ENCODE results near the gene FOXN3.
A peak's percentile ranks its signal among the peaks of the same experiment; 100 is the strongest.
"Not testable (repeated sequence)": the region's sequence is repeated elsewhere in the genome, so short reads cannot be mapped to it uniquely, and the experiment has no call there.

FOXN3 gene

DNA sequence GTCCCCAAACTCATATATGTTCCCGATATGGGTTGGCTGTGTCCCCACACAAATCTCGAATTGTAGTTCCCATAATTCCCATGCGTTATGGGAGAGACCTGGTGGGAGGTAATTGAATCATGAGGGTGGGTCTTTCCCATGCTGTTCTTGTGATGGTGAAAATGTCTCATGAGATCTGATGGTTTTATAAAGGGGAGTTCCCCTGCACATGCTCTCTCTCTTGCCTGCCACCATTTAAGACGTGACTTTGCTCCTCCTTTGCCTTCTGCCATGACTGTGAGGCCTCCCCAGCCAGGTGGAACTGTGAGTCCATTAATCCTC is 166.4 kb downstream of the FOXN3 start:
- not testable (repeated sequence) for DNase-seq (ENCODE audit: low spot score)

DNA sequence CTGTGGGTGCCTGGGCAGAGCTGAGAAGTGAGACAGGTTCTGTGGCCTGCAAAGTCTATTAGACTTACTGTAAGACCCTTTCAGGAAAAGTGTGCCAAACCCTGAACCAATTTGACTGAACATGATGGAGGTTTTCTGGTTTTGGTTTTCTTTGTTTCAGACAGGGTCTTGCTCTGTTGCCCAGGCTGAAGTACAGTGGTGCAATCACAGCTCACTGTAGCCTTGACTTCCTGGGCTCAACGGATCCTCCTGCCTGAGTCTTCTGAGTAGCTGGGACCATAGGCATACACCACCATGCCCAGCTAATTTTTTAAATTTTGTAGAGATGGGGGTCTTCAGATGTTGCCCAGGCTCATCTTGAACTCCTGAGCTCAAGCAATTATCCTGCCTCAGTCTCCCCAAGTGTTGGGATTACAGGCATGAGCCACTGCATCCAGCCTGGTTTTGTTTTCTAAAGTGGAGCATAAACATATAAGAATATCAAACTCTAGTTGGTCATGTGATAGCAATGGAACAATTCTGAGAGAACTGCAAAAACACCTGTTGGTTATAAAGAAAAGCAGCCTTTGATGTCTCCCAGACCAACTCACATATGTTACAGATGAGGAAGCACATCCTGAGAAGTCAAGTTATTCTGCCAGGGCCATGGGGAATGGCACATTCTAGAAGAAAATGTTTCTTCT is 166.9 kb downstream of the FOXN3 start:
- no peak for DNase-seq (ENCODE audit: low spot score)

DNA sequence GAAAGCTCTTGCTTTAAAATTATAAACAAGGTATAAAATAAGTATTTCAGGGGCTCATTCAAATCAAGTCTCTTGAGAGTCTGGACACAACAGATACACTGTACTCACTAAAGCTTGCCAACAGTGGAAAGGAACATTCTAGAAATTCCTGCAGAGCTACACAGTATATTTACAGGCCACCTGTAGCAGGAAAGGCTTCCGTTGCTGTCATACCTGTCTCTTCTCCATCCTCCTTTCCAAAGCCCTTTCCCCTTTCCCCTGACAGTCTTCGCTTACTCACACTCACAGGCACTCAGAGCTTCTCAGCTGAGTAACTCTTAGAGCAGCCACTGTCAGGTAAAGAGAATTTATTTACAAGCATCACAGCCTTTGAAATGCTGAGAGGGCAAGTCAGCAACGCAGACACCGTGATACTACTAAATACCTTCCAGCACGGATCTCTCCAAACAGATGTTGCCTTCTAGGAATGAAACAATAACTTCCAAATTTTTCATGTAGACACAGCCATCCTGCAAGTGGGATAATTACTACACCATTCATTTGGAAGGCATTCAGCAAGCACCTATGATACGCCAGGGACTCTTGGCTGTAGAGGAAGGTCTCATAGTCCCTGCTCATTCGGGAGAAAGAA is 167.9 kb downstream of the FOXN3 start:
- no peak for DNase-seq (ENCODE audit: low spot score)

DNA sequence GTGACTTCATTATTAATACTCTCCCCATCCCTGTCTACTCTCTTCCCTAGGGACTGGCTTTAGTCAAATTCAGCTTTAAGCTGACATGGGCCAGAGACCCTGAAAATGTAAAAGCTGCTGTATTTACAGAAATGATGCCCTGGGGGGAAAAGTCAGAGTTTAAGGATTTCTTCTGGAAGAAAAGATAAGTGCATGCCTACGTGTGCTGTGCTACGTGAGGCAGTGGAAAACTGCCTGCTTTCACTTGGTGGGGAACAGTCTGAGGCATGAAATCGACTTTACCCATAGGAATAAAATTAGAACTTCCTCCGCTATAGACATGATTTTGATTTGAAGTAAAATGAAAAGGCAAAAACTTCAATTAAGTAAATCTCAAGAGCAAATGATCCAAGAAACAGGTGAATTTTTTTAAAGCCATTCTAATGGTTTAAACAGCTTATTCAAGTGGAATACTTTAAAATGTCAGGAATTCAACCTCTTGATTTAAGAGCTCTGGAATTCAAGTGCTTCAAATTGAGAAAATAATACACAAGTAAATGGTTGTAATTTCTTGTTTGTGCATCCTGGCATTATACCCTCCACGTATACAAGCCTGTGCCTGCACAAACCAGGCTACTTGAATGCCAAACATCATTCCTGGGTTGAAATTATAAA is 168.5 kb downstream of the FOXN3 start:
- peak; percentile 25 for DNase-seq (ENCODE audit: low spot score)

DNA sequence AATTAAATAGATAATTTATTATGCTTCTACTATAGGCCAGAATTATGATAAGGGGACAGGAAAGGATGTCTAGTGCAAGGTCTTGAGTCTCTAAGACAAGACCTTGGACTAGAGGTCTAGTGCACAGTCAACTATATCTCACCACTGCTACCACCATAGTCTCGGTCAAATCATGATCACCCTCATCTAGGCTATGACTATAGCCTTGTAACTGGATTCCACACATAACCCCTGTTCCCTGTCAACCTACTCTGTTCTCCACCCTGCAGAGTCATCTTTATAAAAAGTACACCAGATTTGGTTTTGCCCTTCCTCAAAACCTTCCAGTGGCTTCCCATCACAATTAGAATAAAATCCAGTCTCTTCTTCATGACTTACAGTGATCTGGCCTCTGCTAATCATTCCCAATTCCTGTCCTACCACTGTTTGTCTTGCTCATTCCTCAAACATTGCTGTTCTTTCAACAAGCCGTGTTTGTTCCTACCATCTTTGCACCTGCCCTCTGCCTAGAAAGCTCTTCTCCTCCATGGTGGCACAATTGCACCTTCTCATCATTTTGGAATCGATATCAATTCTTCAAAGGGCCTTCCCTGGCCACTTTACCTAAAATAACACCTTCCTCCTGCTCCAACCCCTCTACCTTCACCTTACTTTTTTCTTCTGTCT is 169.4 kb downstream of the FOXN3 start:
- no peak for DNase-seq (ENCODE audit: low spot score)

DNA sequence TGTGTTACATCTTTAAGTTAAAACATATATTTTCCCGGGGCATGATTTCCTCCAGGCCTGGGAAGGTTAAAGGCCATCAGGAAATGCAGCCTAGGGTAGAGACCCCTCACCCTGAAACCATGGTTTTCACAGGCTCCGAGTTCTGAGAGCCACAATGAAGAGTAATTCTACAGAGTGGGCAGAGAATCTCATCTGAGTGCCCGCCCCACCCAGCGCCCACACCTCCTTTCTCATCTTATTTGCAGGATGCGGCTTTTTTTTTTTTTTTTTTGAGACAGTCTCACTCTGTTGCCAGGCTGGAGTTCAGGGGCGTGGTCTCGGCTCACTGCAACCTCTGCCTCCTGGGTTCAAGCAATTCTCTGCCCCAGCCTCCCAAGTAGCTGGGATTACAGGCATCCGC is 170.7 kb downstream of the FOXN3 start:
- DNase-seq (ENCODE audit: low spot score): no peak

DNA sequence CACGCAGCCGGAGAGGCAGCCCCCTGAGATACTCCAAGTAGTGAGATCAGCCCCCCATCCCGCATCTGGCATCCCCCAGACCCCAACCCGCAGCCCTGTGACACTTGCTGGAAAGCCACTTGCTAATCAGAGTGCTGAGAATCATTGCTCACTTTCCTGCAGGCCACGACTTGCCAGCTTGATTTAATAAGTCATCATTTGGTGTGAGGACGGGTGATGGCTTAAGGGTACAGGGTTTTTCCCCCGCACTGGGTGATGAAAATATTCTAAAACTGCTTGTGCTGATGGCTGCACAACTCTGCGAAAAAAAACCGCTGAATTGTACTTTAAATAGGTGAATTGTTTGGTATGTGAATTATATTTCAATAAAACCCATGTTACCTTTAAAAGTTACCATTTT is 171.2 kb downstream of the FOXN3 start:
- no peak for DNase-seq (ENCODE audit: low spot score)

DNA sequence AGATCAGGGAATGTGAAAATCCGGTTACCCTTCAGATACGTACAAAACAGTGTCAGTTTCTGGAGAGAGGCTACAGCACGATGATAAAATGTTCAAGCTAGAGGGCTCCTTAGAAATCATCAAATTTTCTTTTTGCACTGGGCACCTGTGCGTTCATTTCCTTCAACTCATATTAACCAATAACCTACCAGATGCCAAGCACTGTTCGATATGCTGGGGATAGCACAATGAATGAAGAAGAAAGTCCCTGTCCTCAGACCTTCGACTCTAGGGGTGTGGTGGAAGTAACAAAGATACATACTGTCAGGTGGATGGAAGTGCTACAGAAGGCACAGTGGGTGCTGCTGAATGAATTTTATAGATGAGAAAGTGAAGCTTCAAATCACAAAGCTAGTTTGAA is 172.3 kb downstream of the FOXN3 start:
- no peak for DNase-seq (ENCODE audit: low spot score)

DNA sequence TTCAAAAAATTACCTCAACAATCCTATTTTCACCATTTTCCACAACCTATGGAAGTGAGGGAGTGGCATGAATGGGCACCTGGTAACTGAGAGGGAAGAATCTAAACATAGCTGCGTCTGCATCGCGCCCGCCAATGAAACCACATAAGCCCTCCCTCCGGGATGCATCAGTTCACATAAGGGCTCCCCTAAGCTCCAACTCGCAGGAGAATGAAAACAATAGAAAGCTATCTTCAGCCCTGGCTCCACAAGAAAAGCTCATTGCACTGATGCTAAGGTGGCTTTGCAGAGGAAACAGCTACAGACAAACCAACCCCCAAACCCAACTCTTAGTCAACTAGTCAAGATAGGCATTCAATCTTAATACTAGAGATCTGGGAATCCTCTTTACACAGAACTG is 173.3 kb downstream of the FOXN3 start:
- DNase-seq (ENCODE audit: low spot score): no peak

DNA sequence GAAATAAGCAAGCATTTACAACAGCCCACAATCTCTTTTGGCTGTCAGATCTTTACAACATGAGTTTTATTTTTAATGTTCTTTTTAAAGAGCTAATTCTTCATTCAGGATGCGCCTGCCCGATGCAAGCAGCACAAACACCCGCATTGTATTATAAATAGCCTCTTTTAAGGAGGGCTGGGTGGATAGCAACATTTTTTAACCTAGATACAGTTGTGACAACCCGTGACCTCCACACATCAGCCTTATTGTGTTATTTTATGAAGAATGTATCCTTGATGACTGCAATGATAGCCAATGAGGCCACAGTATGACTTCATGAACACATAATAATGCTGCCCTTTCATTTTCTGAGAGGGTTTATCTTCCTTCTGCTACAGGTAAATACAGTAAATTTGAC is 173.7 kb downstream of the FOXN3 start:
- no peak for DNase-seq (ENCODE audit: low spot score)

DNA sequence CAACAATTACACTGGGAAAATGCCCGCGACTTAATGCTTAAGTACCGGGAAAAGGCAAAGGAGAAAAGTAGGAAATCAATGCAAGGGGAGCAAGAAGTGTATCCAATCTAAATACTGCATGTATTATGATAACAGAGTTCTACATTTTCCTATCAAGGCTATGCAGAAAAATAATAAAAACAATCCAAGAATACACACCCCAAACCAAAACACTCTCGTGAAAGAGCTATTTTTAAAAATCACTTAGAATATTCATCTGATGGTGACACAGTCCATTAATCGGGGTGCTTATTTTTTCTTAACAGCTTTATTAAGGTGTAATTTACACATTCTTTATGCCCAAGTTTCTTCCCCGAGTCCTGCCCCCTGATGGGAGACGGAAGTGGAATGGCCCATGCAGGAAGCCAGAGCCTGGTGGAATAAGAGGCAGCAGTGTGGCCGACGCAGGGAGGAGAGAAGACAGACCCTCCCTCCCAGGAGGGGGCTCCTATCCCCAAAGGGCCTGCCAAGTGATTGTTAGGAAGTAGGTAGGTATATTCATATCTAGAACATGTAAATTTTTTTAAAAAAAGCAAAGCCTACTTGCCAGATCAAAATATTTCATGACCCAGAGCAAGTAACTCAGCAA is 174.3 kb downstream of the FOXN3 start:
- no peak for DNase-seq (ENCODE audit: low spot score)

DNA sequence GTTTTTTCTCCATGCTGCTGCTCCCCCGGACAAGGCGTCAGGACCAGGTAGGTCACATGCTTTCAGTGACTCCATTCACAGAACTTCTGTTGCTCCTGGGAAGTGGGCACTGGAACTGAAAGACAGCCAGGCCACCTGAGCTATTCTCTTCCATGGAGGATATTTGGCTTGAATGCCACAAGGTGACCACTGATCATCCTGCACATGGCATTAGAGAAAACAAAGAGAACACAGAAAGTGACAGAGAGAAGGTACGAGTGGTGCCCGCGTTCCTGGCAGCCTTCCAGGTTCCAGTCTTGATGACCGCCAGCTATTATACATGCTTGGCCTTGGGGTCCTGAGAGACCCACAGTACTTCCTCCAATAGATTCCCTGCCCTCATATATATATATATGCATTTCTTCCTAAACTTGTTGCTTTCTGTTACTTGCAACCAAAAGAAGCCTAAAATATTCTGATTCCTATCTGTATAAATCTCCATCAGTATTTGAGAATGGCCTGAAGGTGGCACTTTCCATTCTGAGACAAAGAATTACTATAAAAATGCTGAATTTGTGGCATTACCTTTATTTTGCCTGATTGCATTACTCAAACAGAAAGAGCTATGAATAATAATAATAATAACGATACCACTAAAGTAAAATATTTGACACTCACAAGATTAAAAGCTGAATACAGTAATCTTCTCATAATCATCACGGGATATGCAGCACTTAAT is 174.9 kb downstream of the FOXN3 start:
- no peak for DNase-seq (ENCODE audit: low spot score)

DNA sequence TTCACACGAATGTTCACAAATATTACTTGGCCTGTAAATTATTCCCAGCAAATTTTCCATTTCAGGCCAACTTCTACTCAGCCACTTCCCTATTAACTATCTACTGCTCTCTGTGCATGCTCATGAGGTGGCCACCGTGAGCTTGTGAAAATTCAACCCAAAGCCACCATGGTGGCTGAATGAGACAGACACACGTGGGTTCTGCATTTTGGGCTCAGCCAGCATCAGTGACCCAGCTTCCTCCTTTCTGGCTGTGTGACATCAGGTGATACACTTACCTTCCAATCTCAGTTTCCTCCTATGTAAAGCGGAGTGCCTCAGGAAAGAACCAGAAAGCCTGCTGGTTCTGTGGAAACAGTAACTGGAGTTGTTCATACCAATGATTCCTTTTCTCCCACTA is 175.8 kb downstream of the FOXN3 start:
- no peak for DNase-seq (ENCODE audit: low spot score)

DNA sequence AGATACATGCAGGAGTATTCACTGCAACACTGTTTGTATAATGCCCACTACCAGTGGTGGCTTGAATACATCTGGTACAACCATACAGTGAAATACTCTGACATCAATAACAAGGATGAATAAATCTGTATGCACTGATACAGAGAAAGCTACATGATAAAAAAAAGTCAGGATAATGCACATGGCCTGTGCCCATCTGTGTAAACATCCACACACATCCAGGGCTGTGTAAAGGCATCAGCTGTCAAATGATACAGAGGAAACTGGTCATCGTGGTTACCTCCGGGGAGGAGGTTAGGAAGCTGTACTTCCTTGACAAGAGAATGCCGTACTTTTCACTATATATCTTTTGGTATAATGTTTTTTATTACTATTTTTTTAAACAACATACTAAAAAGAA is 176.6 kb downstream of the FOXN3 start:
- no peak for DNase-seq (ENCODE audit: low spot score)

DNA sequence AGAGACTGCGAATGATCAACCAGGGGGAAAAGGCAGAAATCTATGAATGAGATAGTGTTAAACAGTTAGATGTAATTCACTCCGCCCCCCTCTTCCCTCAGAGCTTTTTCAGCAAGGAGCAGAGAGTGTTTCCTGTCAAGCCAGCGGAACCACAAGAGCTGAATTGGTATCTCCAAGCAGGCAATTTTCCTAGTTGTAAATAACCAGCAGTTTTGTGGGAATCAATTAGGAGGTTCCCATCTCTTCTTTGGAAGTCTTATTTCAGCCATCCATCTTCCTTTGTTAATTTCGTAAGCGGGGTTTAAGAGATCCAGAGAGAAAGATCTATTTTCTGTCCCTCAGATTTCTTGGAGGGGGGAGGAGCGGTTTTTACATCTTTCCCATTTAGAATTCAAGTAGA is 178.0 kb downstream of the FOXN3 start:
- DNase-seq (ENCODE audit: low spot score): no peak

DNA sequence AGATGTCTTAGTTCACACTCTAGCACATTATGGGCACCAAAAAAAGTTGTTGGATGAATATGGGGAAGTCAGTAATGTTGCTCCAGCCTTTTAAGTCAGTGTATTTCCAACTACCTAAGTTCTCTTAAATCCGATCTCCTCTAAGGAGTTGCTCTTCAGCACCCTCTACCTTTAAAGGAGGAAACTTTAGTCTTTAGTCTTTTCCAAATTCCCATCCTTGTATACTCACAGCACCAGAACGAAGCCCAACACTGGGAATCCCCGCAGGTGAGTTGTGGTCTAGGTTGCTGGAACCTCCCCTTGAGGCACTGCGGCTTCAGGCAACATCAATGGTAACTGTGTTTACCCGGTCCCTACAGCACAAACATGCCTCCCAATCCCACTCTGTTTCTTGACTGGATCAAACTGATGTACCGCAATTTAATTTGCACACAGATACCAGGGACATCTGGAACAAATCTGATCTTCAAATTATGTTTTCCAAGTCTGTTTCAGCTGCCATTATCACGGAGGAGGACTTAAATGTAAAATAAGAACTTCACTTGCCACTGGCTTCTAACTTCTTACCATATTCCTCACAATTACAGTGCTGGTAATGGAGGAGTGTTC is 179.0 kb downstream of the FOXN3 start:
- DNase-seq (ENCODE audit: low spot score): peak; percentile 61

DNA sequence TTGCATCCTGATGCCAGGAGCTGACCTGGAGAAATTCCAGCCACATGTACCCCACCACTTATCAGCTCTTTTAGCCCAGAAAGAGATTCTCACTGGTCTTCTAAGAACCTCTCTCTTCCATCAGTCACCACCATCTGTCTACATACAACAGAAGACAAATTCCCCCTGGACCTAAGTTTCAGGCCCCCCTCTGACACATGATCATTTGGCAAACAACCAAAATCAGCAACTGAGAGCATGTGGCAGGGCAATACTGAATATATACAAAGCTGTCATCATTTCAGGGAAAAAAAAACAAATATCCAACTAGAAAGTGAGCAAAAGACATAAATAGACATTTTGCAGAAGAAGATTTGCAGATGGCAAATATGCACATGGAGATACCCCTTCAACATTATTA is 180.2 kb downstream of the FOXN3 start:
- DNase-seq (ENCODE audit: low spot score): no peak

DNA sequence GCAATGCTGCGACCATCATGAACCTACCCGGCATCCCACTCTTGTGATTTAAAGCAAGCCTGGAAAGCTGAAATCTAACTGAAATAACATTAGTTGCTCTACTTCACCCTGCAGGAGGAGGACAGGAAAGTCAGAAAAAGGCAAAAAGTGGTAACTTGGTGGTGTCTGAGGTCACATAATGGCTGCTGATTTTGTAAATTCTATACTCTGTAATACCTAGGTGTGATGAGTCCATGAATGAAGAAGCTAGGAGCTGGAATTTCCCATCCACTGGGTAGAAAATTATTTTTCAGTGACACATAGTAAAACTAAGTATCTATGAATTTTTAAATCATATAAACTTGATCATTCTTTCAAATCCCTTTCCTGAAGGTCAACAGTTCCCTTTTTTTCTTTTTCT is 183.8 kb downstream of the FOXN3 start:
- no peak for DNase-seq (ENCODE audit: low spot score)

DNA sequence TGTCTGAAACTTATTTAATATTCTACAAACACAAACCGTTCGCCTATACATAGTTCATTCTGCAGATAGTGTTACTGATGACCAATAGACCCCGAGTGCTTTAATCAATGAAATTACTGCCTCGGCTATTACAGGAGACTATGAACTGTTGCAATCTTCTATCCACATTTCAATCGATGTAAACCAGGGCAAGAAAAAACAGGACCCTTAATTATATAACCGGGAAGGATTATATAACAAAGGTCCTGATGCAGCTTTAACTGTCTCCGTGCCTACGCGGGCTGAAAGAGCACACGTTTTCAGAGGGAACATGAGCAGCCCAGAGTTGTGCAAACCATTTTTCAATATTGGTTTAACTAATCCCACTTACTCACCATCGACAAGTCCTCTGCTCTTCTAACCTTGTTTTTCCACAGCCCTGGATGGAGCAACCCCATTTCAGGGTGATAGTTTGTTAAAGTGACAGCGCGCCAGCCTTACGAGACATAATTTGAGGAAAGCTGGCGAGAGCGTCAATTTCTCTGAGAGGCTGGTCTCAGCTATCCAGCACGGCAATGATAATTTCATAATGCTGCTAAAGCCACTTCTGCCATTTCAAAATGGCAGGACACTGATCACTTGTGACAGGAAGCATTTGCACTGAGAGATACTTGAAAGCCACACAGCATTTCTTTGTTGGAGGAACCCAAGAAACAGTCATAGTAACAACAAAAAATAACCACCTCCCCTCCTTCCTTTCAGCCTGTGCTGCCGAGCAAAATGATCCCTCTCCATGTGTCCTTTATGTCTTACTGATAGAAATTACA is 184.6 kb downstream of the FOXN3 start:
- DNase-seq (ENCODE audit: low spot score): no peak

DNA sequence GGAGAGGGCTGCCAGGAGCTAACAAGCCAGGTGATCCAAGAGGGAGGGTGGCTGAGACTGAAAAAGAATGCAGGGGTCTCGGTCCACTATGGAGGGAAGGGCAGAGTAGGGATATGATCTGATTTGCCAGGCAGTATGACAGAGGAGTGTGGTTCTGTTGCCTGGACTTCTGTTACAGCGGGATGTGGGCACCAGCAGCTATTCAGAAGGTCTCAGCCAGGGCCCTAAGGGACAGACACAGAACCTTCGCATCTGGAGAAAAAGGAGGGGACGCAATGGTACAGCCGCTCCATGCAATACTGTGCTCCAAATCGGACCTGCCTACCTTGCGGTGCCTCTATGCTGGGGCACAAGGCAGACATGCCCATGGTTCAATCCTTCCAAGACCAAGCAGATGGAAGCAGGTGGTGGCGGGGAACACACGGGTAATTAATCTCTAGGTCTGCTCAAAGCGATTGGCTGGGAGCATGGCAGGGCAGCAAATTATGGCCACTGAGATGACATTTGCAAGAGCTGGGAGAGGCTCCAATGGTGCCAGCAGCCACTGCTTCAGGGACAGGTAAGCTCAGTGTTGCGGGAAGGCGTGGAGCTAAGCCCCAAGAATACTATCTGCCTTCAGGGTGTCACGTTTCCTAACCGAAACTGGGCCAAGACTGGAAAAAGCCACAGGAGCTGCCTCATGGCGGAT is 185.5 kb downstream of the FOXN3 start:
- DNase-seq (ENCODE audit: low spot score): peak; percentile 93
